Spleen (tissue), 7 donors: ENCODE data around the gene NADK2.

Experiments used
- POLR2A ChIP-seq, 3 donors: fragments of 450-650 bp; IDR thresholded peaks; one replicate each; pipeline ENCODE4 v1.5.1; 2017; ENCODE audit warnings: antibody characterized with exemption in 3 of 3, mild to moderate bottlenecking in 1 of 3
- TF ChIP-seq, protein P1 (sequence below), 11 experiments: fragments of 200-600 bp in 7 of 11; fragments of 450-650 bp in 4 of 11; sonication (generic) in 4 of 11; IDR thresholded peaks in 8 of 11; conservative IDR thresholded peaks in 3 of 11; 1 replicate in 7 of 11; 2 replicates in 4 of 11; pipeline versions ENCODE4 v1.4.0 to v1.8.0; 2016 to 2021; ENCODE audit warnings: antibody characterized with exemption in 11 of 11, inconsistent platforms in 4 of 11, mild to moderate bottlenecking in 1 of 11
- donor health status: DM: no; HTN: no; CAD: no; lungs with moderate emphysema.
- donor health status: DM: no; HTN: no; CAD: no.
- donor health status: DM: no; HTN: no; CAD: no.

DNA sequence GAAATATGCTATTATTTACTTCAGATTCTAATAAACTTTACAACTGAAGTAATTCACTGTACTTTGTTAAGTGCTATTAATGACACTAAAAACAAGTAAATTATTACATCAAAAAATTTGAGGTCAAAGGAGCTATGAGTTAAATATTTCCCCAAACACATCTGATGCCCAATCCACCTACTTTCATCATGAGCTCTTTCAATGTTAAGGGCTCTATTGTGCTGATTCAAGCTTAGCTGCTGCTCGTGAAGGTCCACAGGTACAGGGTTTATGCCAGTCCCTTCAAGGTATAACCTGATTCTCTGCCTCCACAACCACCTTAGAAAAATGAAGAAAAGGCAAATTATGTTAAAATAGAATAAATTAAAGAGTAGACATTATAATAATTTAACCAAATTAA, 24.2 kb downstream of the NADK2 start:
- TF ChIP-seq POLR2A (IDR thresholded peaks at IDR 0.05), result no peak
- TF ChIP-seq, protein P1, sequence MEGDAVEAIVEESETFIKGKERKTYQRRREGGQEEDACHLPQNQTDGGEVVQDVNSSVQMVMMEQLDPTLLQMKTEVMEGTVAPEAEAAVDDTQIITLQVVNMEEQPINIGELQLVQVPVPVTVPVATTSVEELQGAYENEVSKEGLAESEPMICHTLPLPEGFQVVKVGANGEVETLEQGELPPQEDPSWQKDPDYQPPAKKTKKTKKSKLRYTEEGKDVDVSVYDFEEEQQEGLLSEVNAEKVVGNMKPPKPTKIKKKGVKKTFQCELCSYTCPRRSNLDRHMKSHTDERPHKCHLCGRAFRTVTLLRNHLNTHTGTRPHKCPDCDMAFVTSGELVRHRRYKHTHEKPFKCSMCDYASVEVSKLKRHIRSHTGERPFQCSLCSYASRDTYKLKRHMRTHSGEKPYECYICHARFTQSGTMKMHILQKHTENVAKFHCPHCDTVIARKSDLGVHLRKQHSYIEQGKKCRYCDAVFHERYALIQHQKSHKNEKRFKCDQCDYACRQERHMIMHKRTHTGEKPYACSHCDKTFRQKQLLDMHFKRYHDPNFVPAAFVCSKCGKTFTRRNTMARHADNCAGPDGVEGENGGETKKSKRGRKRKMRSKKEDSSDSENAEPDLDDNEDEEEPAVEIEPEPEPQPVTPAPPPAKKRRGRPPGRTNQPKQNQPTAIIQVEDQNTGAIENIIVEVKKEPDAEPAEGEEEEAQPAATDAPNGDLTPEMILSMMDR (IDR thresholded peaks at IDR 0.05 in 8 of 11, conservative IDR thresholded peaks at IDR 0.05 in 3 of 11), result no peak
